Fibroblast of skin of left biceps (primary cell): ENCODE results near the gene TPGS1.

ENCODE experiments used
- DNase-seq, 2 experiments: peaks; one replicate each; pipeline ENCODE4 v3.0.0-alpha.2; 2013; ENCODE audit warnings: low read depth in 2 of 2

Gene TPGS1

DNA sequence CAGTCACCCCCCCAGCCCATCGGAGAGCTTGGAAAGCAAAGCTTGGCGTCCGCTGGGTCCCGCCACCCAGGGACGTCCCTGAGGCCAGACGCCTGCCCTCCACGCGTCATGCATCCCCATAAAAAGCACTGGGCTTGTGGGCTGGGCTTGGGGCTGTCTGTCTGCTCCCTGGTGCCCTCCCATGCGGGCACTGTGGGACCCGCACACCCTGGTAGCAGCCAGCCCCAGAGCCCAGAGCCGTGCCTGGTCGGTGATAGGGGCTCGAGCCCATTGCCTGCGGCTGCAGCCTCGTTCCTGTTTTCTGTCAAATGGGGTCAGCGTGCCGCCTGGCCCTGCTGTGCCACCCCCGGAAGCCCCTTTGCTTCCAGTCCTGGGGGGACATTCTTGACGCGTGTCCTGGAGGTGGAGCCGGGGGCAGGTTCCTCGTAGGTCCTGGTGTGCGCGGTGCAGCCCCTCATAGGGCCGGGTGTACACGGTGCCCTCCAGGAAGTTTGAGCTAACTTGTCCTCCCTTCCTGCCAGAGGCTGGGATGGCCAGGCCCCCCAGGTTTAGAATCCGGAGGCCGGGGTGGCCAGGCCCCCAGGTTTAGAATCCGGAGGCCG is 32.2 kb downstream of the TPGS1 start:
- no peak for DNase-seq

DNA sequence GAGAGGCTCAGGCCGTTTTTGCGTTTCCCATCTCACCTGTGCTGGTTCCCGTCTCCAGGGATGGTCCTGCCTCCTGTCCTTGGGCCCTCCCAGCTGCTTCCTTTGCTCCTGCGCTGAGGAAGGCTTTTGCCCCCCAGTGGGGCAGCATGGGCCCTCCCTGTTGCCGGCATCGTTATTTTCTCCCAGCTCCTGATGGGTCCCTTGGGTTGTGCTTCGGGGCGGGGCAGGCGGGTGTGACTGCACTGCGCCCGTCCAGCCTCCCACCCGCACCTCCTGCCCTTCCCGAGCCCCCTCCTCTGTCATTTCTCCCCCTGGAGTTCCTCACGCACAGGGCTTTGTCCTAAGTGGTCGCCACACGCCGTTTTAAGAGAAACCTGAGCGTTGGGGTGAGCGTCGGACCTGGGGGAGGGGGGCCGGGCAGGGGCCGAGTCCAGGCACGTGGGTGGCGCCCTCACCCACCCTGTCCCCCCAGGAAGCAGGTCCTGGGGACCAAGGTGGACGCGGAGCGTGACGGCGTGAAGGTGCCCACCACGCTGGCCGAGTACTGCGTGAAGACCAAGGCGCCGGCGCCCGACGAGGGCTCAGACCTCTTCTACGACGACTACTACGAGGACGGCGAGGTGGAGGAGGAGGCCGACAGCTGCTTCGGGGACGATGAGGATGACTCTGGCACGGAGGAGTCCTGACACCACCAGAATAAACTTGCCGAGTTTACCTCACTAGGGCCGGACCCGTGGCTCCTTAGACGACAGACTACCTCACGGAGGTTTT is 33.8 kb downstream of the TPGS1 start:
- DNase-seq = no peak

DNA sequence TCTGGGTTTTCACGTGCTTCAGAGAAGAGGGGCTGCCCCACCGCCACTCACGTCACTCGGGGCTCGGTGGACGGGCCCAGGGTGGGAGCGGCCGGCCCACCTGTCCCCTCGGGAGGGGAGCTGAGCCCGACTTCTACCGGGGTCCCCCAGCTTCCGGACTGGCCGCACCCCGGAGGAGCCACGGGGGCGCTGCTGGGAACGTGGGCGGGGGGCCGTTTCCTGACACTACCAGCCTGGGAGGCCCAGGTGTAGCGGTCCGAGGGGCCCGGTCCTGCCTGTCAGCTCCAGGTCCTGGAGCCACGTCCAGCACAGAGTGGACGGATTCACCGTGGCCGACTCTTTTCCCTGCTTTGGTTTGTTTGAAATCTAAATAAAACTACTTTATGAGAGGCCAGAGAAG is 34.4 kb downstream of the TPGS1 start:
- DNase-seq = no peak

DNA sequence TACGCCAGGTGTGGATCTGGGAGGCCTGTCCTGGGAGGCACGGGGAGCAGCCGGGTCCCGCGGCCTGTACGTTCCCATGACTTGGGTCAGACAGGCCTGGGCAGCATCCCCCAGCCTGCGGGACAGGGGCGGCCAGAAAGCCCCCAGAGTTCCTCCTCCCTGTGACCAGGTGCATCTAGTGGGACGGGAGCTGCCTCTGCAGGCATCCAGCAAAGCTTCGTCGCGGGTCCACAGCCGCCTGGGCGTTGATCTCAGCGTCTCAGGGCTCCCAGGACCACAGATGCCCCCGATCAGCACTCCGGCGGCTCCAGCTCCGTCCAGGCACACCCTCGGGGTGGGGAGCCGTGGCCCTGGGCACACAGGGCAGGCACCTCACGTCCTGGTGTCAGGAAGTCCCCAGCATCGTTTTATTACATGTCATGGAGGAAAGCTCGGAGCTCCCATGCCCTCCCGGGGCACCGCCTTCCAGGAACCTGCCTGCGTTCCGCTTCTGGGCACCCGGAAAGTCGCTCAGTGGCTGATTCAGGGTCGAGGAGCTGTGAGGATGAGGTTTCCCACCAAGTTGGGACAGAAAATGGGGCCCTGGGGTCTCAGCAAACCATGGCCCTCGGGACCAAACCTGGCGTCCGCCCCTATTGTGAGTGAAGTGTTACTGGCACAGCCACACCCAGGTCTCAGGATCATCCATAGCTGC is 35.0 kb downstream of the TPGS1 start:
- DNase-seq = no peak

DNA sequence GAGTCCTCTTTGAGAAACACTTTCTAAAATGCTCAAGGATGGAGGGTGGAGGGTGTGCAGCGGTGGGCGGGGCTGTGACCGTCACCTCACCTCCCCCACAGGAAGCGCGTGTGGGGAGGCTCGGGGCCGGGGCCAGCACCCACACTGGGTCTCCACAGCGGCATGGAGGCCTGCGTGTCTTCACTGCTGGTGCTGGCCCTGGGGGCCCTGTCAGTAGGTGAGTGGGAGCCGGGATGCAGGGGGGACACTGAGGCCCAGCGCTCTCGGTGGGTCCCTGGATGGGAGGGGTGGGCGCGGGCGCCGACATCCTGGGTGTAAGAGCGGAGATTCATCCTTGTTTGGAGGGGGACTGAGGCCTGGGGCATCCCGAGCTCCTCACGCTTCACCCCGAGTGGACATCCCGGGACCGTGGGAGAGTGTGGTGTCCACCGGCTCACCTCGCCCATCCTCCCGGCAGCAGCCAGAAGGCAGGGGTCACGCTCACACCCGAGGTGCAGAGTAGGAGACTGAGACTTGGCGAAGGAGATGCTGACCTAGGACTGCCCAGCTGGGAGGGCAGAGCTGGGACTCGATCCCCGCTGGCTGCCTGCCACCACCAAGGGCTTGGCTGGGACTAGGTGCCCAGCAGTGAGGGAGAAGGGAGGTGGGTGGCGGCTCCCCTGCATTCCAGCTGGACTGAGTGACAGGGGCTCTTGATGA is 36.8 kb downstream of the TPGS1 start, which contains the start of gene GZMM:
Gene GZMM, plus strand, starts transcription at position 144 of the 699 bp plus-strand sequence. Its CDS starts 19 bp downstream, at position 163.
- no peak for DNase-seq

DNA sequence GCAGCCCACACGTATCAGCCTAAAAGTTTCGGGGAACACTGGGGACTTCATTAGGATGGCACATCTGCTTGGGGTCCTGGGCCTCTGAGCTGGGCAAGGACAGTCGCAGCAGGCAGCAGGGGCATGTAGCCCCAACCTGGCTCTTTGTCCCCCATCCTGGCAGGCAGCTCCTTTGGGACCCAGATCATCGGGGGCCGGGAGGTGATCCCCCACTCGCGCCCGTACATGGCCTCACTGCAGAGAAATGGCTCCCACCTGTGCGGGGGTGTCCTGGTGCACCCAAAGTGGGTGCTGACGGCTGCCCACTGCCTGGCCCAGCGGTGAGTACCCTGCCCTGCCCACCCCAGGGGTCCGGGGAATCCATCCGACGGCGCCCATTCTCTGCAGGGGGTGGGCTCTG is 39.8 kb downstream of the TPGS1 start:
- DNase-seq = no peak

DNA sequence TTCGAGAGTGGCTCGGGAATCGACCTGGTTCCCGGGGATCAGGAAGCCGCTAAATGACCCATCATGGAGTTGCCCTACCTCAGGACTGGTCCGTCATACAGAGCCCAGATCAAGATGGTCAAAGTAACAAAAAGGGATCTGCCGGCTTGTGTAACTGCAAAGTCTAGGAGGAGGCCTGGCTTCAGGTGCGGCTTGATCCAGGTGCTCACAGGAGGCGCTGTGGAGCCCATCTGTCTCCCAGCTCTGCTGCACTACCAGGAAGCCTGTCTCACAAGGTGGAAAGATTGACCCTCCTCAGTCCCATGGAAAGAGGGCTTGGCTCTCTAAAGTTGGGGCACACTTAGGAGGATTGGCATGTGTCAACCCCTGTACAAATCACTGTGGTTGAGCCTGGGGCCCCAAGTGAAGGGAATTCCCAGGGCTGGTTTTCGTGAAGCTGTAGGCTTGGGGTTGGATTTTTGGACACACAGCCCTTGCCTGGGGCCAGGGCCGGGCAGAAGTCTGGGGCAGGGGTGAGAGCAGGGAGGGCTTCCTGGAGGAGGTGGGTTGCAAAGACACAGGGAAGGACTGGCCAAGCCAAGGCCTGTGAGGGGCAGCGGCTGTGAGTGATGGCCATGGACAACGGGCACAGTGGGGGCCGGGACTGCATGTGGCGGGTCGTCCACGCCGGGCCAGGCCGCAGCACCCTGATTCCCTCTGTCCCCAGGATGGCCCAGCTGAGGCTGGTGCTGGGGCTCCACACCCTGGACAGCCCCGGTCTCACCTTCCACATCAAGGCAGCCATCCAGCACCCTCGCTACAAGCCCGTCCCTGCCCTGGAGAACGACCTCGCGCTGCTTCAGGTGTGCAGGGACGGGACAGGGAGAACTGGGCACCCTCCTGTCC is 40.8 kb downstream of the TPGS1 start:
- DNase-seq = no peak

DNA sequence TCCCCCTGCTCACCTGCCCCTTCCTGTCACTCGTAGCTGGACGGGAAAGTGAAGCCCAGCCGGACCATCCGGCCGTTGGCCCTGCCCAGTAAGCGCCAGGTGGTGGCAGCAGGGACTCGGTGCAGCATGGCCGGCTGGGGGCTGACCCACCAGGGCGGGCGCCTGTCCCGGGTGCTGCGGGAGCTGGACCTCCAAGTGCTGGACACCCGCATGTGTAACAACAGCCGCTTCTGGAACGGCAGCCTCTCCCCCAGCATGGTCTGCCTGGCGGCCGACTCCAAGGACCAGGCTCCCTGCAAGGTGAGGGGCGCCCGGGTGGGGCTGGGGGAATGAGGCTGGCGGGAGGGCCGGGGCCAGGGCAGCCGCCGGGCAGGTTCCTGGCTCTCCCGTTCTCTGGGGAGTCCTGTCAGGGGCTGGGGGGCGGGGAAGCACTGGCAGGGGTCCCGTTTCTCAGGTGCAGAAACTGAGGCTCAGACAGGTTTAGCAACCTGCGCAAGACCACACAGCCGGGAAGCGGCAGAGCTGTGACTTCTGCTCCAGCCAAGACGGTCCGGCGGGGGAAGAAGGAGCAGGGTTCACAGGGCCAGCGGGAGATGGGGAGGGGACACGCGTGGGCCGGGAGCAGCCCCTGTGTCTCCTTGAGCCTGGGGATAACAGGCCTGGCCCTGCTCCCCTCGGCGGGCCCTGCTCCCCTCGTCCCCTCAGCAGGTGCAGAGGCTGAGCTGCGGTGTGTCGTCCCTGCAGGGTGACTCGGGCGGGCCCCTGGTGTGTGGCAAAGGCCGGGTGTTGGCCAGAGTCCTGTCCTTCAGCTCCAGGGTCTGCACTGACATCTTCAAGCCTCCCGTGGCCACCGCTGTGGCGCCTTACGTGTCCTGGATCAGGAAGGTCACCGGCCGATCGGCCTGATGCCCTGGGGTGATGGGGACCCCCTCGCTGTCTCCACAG is 41.9 kb downstream of the TPGS1 start:
- no peak for DNase-seq

DNA sequence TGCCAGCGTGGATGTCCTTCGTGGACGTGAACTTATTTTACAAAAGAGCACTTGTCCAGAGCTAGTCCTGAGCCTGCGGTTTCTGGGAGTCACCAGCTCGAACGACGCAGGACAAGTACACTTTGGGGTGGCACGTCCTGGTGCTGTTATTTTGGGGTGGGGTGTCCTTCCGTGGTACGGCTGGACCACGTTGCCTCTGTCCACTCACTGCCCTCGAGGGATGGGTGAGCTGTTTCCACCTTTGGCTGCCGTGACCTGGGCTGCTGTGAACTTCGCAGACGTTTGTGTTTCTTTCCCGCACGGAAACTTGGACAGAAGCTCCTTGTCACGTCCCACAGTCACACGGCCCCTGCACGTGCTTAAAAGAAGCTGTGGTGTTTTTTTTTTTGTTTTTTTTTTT is 47.5 kb downstream of the TPGS1 start:
- no peak for DNase-seq

DNA sequence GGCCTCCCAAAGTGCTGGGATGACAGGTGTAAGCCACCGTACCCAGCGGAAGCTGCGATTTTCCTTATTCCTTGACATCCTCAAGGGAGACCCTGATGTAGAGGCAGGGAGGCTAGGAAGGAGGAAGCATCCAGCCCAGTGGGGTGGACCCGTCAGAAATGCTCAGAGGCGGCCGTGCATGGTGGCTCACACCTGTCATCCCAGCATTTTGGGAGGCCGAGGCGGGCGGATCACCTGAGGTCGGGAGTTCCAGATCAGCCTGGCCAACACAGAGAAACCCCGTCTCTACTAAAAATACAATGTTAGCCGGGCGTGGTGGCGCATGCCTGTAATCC is 48.1 kb downstream of the TPGS1 start:
- DNase-seq = no peak

DNA sequence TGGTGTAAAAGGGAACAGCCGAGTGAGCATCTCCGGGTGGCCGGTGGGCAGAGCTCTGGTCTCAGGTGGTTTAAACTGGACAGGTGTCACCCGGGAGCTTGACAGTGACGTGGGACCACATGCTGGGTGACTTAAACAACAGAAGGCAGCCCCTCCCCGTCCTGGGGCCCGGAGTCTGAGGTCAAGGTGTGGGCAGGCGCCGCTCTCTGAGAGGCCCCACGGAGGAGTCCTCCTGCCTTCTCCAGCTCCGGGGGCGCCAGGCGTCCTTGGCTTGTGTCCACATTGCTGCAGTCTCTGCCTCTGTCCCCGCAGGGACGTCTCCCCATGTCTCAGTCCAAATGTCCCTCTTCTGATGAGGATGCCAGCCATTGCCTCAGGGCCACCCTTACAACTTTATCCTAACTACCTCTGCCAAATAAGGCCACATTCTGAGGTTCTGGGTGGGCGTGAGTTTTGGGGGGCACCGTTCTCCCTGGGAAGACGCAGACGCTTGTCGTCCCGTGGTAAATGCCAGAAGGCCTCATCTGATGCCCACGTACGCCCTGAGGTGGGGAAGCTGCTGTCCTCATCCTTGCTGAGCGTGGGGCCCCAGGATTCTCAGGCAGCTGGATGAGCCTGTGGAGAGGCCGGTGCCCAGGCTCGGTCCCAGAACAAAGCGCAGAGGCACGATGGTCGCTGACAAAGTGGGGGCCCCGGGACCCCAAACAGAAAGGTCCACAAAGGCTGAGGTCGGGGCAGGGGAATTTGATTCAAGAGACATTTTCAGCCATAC is 49.5 kb downstream of the TPGS1 start:
- no peak for DNase-seq

DNA sequence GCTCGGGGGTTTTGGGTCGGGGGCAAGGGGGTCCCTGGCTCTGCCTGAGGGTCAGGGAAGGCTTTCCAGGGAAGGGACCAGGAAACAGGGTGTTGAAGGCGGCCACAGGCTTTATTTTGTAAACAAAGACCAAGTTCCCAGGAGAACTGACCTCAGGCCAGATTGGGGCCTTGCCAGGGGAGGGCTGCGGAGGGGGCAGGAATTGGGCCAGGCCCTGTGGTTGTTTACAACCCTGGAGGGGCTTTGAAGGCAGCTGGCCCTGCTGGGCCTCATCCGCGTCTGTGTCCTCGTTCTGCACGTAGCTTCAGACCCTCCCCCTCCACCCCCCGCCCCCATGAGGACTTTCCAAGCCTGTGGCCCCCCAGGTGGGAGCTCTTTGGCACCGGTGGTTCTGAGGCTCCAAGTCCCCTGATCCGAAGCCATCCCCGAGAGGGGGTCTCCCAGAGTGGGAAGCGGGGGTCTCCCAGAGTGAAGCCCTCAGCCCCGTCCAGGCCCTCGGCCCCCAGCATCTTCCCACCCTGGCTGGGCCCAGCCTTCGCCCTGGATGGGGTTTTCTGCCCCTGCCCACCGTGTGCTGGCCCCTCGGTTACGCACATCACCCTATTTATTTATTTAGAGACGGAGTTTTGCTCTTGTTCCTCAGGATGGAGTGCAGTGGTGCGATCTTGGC is 51.6 kb downstream of the TPGS1 start:
- DNase-seq = no peak

DNA sequence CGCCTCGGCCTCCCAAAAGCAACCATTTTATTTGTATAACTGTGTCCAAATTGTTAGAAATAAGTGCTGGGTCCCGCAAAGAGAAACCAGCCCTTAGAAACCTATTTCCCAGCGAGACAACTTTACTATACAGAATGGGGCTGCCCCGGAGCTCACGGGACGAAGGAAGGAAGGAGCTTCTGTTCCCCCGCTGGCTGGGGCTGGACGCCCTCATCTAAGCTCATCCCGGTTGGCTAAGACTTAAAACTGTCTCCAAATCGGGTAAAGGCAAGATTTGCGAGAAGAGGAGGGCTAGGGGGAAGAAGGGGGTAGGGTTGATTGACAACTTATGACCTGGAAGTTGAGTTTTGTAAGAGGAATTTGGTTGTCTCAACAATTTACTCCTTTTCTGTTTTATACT is 52.8 kb downstream of the TPGS1 start:
- DNase-seq = no peak

DNA sequence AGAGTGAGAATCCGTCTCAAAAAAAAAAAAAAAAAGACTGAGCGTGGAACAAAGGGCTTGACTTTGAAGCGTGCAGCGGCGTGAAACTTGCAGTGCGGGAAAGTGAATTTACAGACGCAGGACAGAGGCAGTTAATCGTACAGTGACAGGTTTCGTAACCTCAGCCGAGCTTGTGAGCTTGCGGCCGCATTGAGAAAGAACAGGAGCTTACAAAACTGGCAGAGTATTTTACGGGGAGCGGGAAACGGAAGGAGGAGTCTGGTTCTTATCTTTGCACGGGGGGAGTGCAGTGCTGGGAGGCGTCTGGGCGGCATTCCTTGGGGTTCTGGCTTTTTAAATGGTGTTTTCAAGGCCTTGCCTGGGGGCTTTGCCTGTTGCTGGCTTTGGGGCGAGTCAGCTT is 59.1 kb downstream of the TPGS1 start:
- no peak for DNase-seq

DNA sequence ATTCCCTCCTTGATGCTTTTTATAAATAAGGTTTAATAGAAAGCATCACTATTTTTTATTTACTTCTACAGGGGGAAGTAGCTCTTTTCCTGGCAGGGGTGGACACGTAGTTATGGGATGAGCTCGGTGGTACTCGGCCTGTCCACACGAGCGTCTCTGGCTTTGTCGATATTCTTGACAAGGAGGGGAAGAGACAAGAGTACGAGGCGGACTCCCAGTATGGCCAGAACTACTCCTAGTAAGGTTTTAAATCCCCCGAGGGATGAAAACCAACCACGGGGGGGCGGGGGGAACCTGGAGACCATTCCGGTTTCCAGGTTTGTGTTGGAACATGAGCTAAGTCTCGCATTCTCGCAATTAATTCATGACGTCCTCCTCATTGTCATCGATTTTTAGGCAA is 59.5 kb downstream of the TPGS1 start:
- DNase-seq = no peak

DNA sequence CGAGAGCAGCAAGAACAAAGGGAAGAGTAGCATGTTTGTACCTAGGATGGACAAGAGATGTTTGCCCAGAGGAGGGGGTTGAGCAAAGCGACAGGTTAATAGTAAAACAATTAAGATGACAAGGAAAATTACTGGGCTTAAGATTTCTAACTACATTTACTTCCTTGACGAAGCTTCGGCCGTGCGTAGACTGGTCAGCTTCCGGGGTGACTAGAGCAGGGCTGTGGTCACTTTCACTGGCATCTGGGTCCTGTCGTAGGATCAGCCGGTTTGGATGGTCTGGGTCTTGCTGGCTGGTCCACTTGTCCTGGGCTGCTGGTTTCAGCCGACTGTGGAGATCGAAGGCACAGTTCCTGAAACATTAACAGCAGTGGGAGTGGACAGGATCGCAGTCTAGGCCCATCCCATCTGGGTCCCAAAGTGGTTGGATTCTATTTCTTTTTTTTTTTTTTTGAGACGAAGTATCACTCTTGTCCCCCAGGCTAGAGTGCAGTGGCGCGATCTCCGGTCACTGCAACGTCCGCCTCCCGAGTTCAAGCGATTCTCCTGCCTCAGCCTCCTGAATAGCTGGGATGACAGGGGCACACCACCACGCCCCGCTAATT is 60.1 kb downstream of the TPGS1 start:
- no peak for DNase-seq
